A549 (cell line): ENCODE results near the gene CHM. TPM values are rescaled to one million over a fixed set of nuclear protein-coding genes. Genes with fewer than 3 reads are reported as not detected.

Experiments used
- ATAC-seq, 2 experiments: fragments of 200-7000 bp in 1 of 2; fragments of >200 bp in 1 of 2; cut with Nextera tagmentation in 1 of 2; cut with Tn5 transposase in 1 of 2; 3 replicates each; pipeline versions ENCODE4 v1.8.0 to v1.9.1; 2018 to 2020; ENCODE audit warnings: mild to moderate bottlenecking in 1 of 2, moderate library complexity in 1 of 2
- CTCF ChIA-PET: fragments of 300-600 bp; sonication (Branson Sonifier 250); formaldehyde crosslinking; extraction: SDS; loops from one replicate; lab custom pipeline; 2021; ENCODE audit warnings: antibody characterized with exemption, inconsistent platforms; lab: Yijun Ruan, JAX
- POLR2A ChIA-PET: fragments of 350-600 bp; formaldehyde crosslinking; extraction: SDS; loops from one replicate; lab custom pipeline; 2021; ENCODE audit warnings: antibody characterized with exemption, inconsistent platforms; lab: Yijun Ruan, JAX
- DNase-seq, 2 experiments: peaks; one replicate each; pipeline versions ENCODE4 v3.0.0 to v3.0.0-alpha.2; 2011 to 2016; ENCODE audit warnings: low read depth in 1 of 2, low spot score in 1 of 2
- FAIRE-seq: peaks from 2 replicates; lab custom pipeline; 2011; peaks lifted over from hg19 to GRCh38; lab: Jason Lieb, UNC
- H3K27ac ChIP-seq, 2 experiments: fragments of >200 bp; sonication (Bioruptor Twin); formaldehyde crosslinking; 3 replicates each; pipeline ENCODE4 v1.5.1; 2016 to 2017
- H3K4me1 ChIP-seq: fragments of >200 bp; sonication (Bioruptor Twin); formaldehyde crosslinking; 3 replicates; pipeline ENCODE4 v1.6.1; 2016
- H3K4me2 ChIP-seq: fragments of >200 bp; sonication (Bioruptor Twin); formaldehyde crosslinking; 3 replicates; pipeline ENCODE4 v1.6.1; 2016
- H3K4me3 ChIP-seq: fragments of >200 bp; sonication (Bioruptor Twin); formaldehyde crosslinking; 3 replicates; pipeline ENCODE4 v1.5.1; 2016
- H3K9me3 ChIP-seq: fragments of >200 bp; sonication (Bioruptor Twin); formaldehyde crosslinking; 3 replicates; pipeline ENCODE4 v1.6.1; 2016
- ATOH8 ChIP-seq: fragments of 250-450 bp; sonication (Bioruptor Pico); IDR thresholded peaks from 2 replicates; pipeline ENCODE4 v1.5.0; 2020; ENCODE audit warnings: low read depth, mild to moderate bottlenecking, moderate library complexity
- CBX8 ChIP-seq: fragments of 200-600 bp; sonication (generic); IDR thresholded peaks from 2 replicates; pipeline ENCODE4 v1.6.1; 2016
- CHD2 ChIP-seq: fragments of 150-350 bp; IDR thresholded peaks from 2 replicates; pipeline ENCODE4 v1.6.1; 2014; ENCODE audit warnings: low read length; ENCODE audit not compliant: partially characterized antibody
- CHD4 ChIP-seq: fragments of 200-600 bp; sonication (generic); IDR thresholded peaks from 2 replicates; pipeline ENCODE4 v1.6.1; 2016; ENCODE audit warnings: antibody characterized with exemption, mild to moderate bottlenecking, borderline replicate concordance
- CTCF ChIP-seq: fragments of >200 bp; sonication (Bioruptor Twin); formaldehyde crosslinking; IDR thresholded peaks from 3 replicates; pipeline ENCODE4 v1.5.1; 2016
- EHMT2 ChIP-seq: fragments of 200-600 bp; sonication (generic); IDR thresholded peaks from 2 replicates; pipeline ENCODE4 v1.6.1; 2016; ENCODE audit warnings: antibody characterized with exemption, low read depth, mild to moderate bottlenecking, moderate library complexity
- ESRRA ChIP-seq: fragments of 150-350 bp; IDR thresholded peaks from 2 replicates; pipeline ENCODE4 v1.6.1; 2014; ENCODE audit warnings: mild to moderate bottlenecking, low read length, borderline replicate concordance
- FOXS1 ChIP-seq: fragments of 250-450 bp; sonication (Bioruptor Pico); IDR thresholded peaks from 2 replicates; pipeline ENCODE4 v1.5.0; 2020; ENCODE audit warnings: mild to moderate bottlenecking, moderate library complexity
- HDAC2 ChIP-seq: fragments of 200-600 bp; sonication (generic); IDR thresholded peaks from 2 replicates; pipeline ENCODE4 v1.6.1; 2016
- JUN ChIP-seq, 2 experiments: fragments of >200 bp; sonication (Bioruptor Twin); formaldehyde crosslinking; IDR thresholded peaks; 2 replicates in 1 of 2; 3 replicates in 1 of 2; pipeline ENCODE4 v1.6.1; 2016 to 2017
- JUNB ChIP-seq: fragments of >200 bp; sonication (Bioruptor Twin); formaldehyde crosslinking; IDR thresholded peaks from 2 replicates; pipeline ENCODE4 v1.6.1; 2016
- MAZ ChIP-seq: fragments of 150-350 bp; IDR thresholded peaks from 2 replicates; pipeline ENCODE4 v1.6.1; 2014; ENCODE audit warnings: antibody characterized with exemption, low read depth, low read length, borderline replicate concordance
- MYC ChIP-seq: IDR thresholded peaks from 2 replicates; pipeline ENCODE4 v1.6.1; 2012; ENCODE audit warnings: mild to moderate bottlenecking, inconsistent platforms, low read length, improper control_type of control experiment, borderline replicate concordance
- NFE2L2 ChIP-seq: fragments of 150-350 bp; conservative IDR thresholded peaks from 2 replicates; pipeline ENCODE4 v1.6.1; 2014; ENCODE audit warnings: low read length
- NPAS2 ChIP-seq: fragments of 250-450 bp; sonication (Bioruptor Pico); IDR thresholded peaks from 2 replicates; pipeline ENCODE4 v1.8.0; 2022; ENCODE audit warnings: mild to moderate bottlenecking, moderate library complexity, borderline replicate concordance
- NR3C1 ChIP-seq: fragments of >200 bp; sonication (Bioruptor Twin); formaldehyde crosslinking; IDR thresholded peaks from 3 replicates; pipeline ENCODE4 v1.6.1; 2017
- PHF8 ChIP-seq: fragments of 200-600 bp; sonication (generic); IDR thresholded peaks from 2 replicates; pipeline ENCODE4 v1.6.1; 2016; ENCODE audit warnings: low read depth, mild to moderate bottlenecking, antibody characterized with exemption, moderate library complexity, borderline replicate concordance
- POLR2AphosphoS2 ChIP-seq: conservative IDR thresholded peaks from 2 replicates; pipeline ENCODE4 v1.6.1; 2012; ENCODE audit warnings: low read length, improper control_type of control experiment, inconsistent platforms
- RAD21 ChIP-seq, 2 experiments: fragments of >200 bp in 1 of 2; sonication (Bioruptor Twin) in 1 of 2; formaldehyde crosslinking in 1 of 2; IDR thresholded peaks in 1 of 2; conservative IDR thresholded peaks in 1 of 2; 2 replicates in 1 of 2; 3 replicates in 1 of 2; pipeline ENCODE4 v1.6.1; 2012 to 2018; ENCODE audit warnings: inconsistent platforms in 1 of 2
- RCOR1 ChIP-seq: fragments of 150-350 bp; IDR thresholded peaks from 2 replicates; pipeline ENCODE4 v1.6.1; 2014; ENCODE audit warnings: antibody characterized with exemption, low read length, low read depth
- RNF2 ChIP-seq: fragments of 200-600 bp; sonication (generic); IDR thresholded peaks from 2 replicates; pipeline ENCODE4 v1.6.1; 2016; ENCODE audit warnings: low read depth, mild to moderate bottlenecking, antibody characterized with exemption, moderate library complexity, borderline replicate concordance
- SREBF2 ChIP-seq: fragments of 450-650 bp; IDR thresholded peaks from 2 replicates; pipeline ENCODE4 v1.6.1; 2014; ENCODE audit warnings: mild to moderate bottlenecking, moderate library complexity
- ZC3H11A ChIP-seq: fragments of 450-650 bp; IDR thresholded peaks from 2 replicates; pipeline ENCODE4 v1.6.1; 2014; ENCODE audit warnings: antibody characterized with exemption, mild to moderate bottlenecking
- ZFP36 ChIP-seq: fragments of 450-650 bp; IDR thresholded peaks from 2 replicates; pipeline ENCODE4 v1.6.1; 2014; ENCODE audit warnings: borderline replicate concordance; ENCODE audit not compliant: partially characterized antibody
- ZNF302 ChIP-seq: fragments of 250-450 bp; sonication (Bioruptor Pico); IDR thresholded peaks from 2 replicates; pipeline ENCODE4 v1.9.0; 2021; ENCODE audit warnings: inconsistent platforms, mild to moderate bottlenecking, moderate library complexity
- ZSCAN20 ChIP-seq: fragments of 250-450 bp; sonication (Bioruptor Pico); IDR thresholded peaks from 2 replicates; pipeline ENCODE4 v1.8.0; 2022; ENCODE audit warnings: mild to moderate bottlenecking, moderate library complexity
- WGBS: methylation state at CpG from one replicate; pipeline ENCODE4 v1.1.6; 2017; ENCODE audit errors: missing lambda C conversion rate; 5-methylcytosine and 5-hydroxymethylcytosine counted together
- polyA plus RNA-seq, 4 experiments: library from polyadenylated mRNA; depleted of rRNA in 3 of 4; stranded (reverse); fragments of >200 nt; fragmentation: RNase III in 1 of 4; extraction: RNeasy Plus Mini Kit Qiagen cat#74134 plus additional on column Dnase treatment in 1 of 4; gene quantifications; 2 replicates in 3 of 4; 3 replicates in 1 of 4; pipeline ENCODE4 v1.2.3, GENCODE V29; 2011 to 2017

The CHM gene
- polyA plus RNA-seq, 2 of the 4 experiments (the other 2 are of a cell fraction): 13.9 to 23.7 TPM

- TF ChIP-seq HDAC2 (no peak), ZNF302 (CRISPR knock-in tag) (no peak), SREBF2 (no peak)
- TF ChIP-seq, all 56 proteins: peak for 0
Observed at GRCh38 chrX:86033385-86033784, 14.0 kb downstream of the CHM start (continued).

GRCh38 chrX:86028681-86029080, 18.7 kb downstream of the CHM start:
- no peak for TF ChIP-seq HDAC2
- no peak for TF ChIP-seq NR3C1
- no peak for TF ChIP-seq ATOH8 (CRISPR knock-in tag)
- no peak for TF ChIP-seq NFE2L2
- TF ChIP-seq MYC: no peak
- TF ChIP-seq JUNB: no peak
- TF ChIP-seq ESRRA: no peak
- no peak for TF ChIP-seq POLR2AphosphoS2
- TF ChIP-seq, all 56 proteins: peak for 0
- ChIA-PET POLR2A (no interaction called here), CTCF (no interaction called here)
- Histone ChIP-seq H3K4me1 (no peaks in the 10 kb centered on the region), H3K9me3 (no peaks in the 10 kb centered on the region), H3K4me3 (no peak overlapping the region), H3K4me2 (no peak overlapping the region), H3K27ac (no peak overlapping the region)
- DNase-seq (no peak), FAIRE-seq (no peak), ATAC-seq (no peak)
- 93% methylated on average over 2 of the region's 2 CpGs for WGBS

GRCh38 chrX:86023811-86024210, 23.5 kb downstream of the CHM start:
- Histone ChIP-seq H3K4me1 (no peaks in the 10 kb centered on the region), H3K4me2 (no peak overlapping the region), H3K4me3 (no peak overlapping the region), H3K9me3 (no peaks in the 10 kb centered on the region), H3K27ac (no peak overlapping the region)
- ChIA-PET CTCF (no interaction called here), POLR2A (no interaction called here)
- no peak for FAIRE-seq
- DNase-seq: no peak
- TF ChIP-seq ZC3H11A (no peak), ESRRA (no peak), EHMT2 (no peak), CHD4 (no peak), RCOR1 (no peak), MYC (no peak), ZSCAN20 (CRISPR knock-in tag) (no peak), RNF2 (no peak), JUNB (no peak), CBX8 (no peak), PHF8 (no peak), FOXS1 (no peak)
- ATAC-seq: no peak

GRCh38 chrX:86021652-86022289, 25.6 kb downstream of the CHM start:
- no peak for DNase-seq
- ChIA-PET CTCF (no interaction called here), POLR2A (no interaction called here)
- Histone ChIP-seq H3K4me1 (no peaks in the 10 kb centered on the region), H3K4me3 (no peak overlapping the region), H3K4me2 (no peak overlapping the region), H3K9me3 (no peaks in the 10 kb centered on the region), H3K27ac (no peak overlapping the region)
- FAIRE-seq: no peak
- ATAC-seq: no peak
- no peak for TF ChIP-seq NR3C1

GRCh38 chrX:86016139-86016538, 31.2 kb downstream of the CHM start:
- ATAC-seq: no peak
- Histone ChIP-seq H3K9me3 (no peaks in the 10 kb centered on the region), H3K4me1 (no peaks in the 10 kb centered on the region), H3K27ac (no peak overlapping the region), H3K4me3 (no peak overlapping the region), H3K4me2 (no peak overlapping the region)
- DNase-seq: no peak
- FAIRE-seq: no peak
- ChIA-PET POLR2A (no interaction called here), CTCF (no interaction called here)
- WGBS: 90% methylated on average over 3 of the region's 4 CpGs
- TF ChIP-seq CBX8 (no peak), CHD2 (no peak), EHMT2 (no peak), ESRRA (no peak), POLR2AphosphoS2 (no peak), MAZ (no peak), RCOR1 (no peak), RAD21 (conservative IDR thresholded peaks at IDR 0.05 in 1 of 2, IDR thresholded peaks at IDR 0.05 in 1 of 2) (no peak), JUN (IDR thresholded peaks at IDR 0.05) (no peak), ATOH8 (CRISPR knock-in tag) (no peak), NPAS2 (CRISPR knock-in tag) (no peak), CTCF (no peak), ZFP36 (no peak)
